Cardiac fibroblast (primary cell): ENCODE results near the gene FRMD4A.
"Not testable (repeated sequence)": the region's sequence is repeated elsewhere in the genome, so short reads cannot be mapped to it uniquely, and the experiment has no call there.

ENCODE experiments used
- DNase-seq, 2 donors: peaks; one replicate each; pipeline versions ENCODE4 v3.0.0 to v3.0.0-alpha.2; 2010; ENCODE audit warnings: low read depth in 2 of 2
- H3K4me3 ChIP-seq, 2 donors: replicated peaks in 1 of 2; 1 replicate in 1 of 2; 2 replicates in 1 of 2; pipeline ENCODE4 v1.5.1; 2011; ENCODE audit warnings: low read depth in 2 of 2, low read length in 2 of 2, mild to moderate bottlenecking in 2 of 2, moderate library complexity in 1 of 2
- TF ChIP-seq, protein P1 (sequence below): IDR thresholded peaks from one replicate; pipeline ENCODE4 v1.5.1; 2011; ENCODE audit warnings: low read depth, mild to moderate bottlenecking, low read length, inconsistent platforms

FRMD4A gene

GRCh38 chr10:13871776-13872175, 458.9 kb downstream of the FRMD4A start:
- H3K4me3 ChIP-seq, result no peak overlapping the region
- DNase-seq, result no peak
- TF ChIP-seq, protein P1, sequence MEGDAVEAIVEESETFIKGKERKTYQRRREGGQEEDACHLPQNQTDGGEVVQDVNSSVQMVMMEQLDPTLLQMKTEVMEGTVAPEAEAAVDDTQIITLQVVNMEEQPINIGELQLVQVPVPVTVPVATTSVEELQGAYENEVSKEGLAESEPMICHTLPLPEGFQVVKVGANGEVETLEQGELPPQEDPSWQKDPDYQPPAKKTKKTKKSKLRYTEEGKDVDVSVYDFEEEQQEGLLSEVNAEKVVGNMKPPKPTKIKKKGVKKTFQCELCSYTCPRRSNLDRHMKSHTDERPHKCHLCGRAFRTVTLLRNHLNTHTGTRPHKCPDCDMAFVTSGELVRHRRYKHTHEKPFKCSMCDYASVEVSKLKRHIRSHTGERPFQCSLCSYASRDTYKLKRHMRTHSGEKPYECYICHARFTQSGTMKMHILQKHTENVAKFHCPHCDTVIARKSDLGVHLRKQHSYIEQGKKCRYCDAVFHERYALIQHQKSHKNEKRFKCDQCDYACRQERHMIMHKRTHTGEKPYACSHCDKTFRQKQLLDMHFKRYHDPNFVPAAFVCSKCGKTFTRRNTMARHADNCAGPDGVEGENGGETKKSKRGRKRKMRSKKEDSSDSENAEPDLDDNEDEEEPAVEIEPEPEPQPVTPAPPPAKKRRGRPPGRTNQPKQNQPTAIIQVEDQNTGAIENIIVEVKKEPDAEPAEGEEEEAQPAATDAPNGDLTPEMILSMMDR, result no peak

GRCh38 chr10:13871011-13871410, 459.7 kb downstream of the FRMD4A start:
- TF ChIP-seq, protein P1, result no peak
- DNase-seq, result no peak
- no peak overlapping the region for H3K4me3 ChIP-seq

DNA sequence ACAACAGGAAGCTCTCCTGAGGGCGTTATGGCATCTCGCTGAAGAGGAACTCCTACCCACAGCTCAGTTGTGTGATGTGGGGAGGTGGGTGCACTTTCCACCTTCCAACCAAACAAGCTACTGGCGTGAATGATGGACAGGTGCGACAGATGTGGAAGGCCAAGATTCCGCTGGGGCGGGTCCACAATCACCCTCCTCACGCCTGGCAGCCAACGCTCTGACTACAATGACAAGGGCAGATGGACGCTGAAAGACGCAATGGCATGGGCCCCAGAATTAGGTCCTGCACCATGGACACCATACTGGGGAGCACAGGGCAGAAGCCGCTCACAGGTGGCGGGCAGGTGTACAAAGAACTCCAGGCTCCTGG, 461.4 kb downstream of the FRMD4A start:
- no peak overlapping the region for H3K4me3 ChIP-seq
- DNase-seq, result no peak
- TF ChIP-seq, protein P1, result no peak

DNA sequence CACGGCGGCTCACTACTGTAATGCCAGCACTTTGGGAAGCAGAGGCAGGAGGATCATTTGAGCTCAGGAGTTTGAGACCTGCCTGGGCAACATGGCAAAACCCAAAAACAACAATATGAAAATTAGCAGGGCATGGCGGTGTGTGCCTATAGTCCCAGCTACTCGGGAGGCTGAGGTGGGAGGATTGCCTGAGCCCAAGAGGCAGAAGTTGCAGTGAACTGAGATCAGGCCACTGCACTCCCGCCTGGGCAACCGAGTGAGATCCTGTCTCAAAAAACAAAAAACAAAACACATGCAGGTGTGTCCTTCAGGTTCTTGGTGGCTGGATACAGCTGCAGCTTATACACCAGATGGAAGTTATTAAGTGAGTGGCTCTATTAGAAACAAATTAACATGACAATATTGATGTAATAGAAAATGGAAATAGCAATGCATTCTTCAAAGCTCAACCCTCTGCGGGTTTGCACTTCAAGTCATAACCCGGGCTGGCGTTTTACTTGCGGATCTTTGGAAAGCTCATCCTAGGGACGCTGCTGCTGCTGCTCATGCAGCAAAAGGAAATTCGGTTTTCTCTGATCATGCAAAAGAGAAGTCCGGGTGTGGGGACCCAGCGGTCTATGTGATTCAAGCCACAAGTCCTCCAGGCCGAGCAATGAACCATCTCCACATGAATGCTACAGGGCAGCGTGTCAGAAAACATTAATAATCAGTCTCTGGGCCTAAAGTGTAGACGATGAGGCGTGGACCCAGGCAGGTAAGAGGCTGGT, 462.0 kb downstream of the FRMD4A start:
- TF ChIP-seq, protein P1, result no peak
- no peak overlapping the region for H3K4me3 ChIP-seq
- no peak for DNase-seq

- TF ChIP-seq, protein P1, result no peak
- no peak overlapping the region for H3K4me3 ChIP-seq
- no peak for DNase-seq
These were observed 462.9 kb downstream of the FRMD4A start for GRCh38 chr10:13867822-13868221.

GRCh38 chr10:13865758-13866491, 464.8 kb downstream of the FRMD4A start:
- H3K4me3 ChIP-seq, result peak overlapping the region in 1 of 2 donors; percentile 32
- TF ChIP-seq, protein P1, result no peak
- DNase-seq, result peak; percentile 65 to 90

GRCh38 chr10:13865220-13865619, 465.5 kb downstream of the FRMD4A start:
- H3K4me3 ChIP-seq, DNase-seq: not testable (repeated sequence)
